ENCODE data around the gene MAML2.

The MAML2 gene

DNA sequence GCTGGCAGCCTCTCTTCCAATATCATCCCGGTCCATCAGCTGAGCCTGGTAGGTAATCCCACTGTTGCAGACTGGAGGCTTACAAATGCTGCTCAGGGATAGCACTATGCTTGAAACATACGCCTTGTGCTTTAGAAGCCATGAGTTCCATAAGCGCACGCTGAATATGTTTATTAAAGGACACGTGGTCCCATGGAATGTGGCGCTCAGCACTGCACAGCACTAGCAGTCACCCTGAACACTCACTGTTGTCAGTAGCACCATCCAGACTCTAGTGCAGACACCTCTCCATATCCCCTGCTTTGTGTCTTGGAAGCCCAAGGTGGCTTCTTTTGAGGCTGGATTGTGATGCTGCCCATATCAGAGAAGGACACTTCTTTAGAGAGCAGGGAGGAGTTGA is 120.9 kb downstream of the MAML2 start:
- peaks cover 11% of the 10 kb centered on the region for H3K36me3 Mint-ChIP-seq
- peaks cover 85% of the 10 kb centered on the region for H3K4me1 Mint-ChIP-seq (ENCODE audit: low read depth)
- H3K4me3 Mint-ChIP-seq, result peak overlapping the region; percentile 14

GRCh38 chr11:96221244-96222070 is 121.5 kb downstream of the MAML2 start:
- Mint-ChIP-seq H3K27ac (peak overlapping the region; percentile 89), H3K4me3 (peak overlapping the region; percentile 14), H3K4me1 (ENCODE audit: low read depth) (peaks cover 87% of the 10 kb centered on the region), H3K27me3 (no peaks in the 10 kb centered on the region), H3K9me3 (ENCODE audit: low read depth) (no peaks in the 10 kb centered on the region), H3K36me3 (peaks cover 11% of the 10 kb centered on the region)

More for the DNA sequence above, 120.9 kb downstream of the MAML2 start:
- Mint-ChIP-seq H3K27ac (peak overlapping the region; percentile 89), H3K9me3 (ENCODE audit: low read depth) (no peaks in the 10 kb centered on the region), H3K27me3 (no peaks in the 10 kb centered on the region)

DNA sequence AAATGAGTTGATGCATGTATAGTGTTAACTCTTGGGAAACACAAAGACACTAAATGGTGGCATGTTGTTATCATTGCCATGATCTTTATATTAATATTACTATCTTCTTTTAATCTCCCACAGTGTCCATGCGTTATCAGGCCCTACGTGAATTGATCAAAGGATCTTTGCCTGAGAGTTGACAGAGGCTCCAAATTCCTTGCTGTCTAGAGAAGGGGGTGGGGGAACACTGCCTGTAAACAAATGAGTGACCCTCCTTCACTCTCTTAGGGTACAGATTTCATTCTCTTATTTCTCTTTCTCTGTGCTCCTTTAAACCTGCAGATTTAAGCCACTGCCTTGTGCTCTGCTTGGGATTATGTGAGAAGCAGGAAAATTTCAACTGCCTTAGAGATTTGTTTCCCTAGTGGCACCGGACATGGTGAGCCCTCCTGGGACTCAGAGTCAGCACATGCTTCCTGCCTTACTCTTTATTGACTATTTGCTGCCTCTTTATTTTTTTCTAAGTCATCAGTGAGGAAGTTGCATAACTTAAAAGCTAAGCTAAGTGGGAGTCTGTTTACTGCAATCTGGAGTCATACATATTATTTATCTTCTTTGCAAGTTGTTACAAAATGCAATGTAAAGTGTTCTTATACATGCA is 122.9 kb downstream of the MAML2 start:
- Mint-ChIP-seq H3K27me3 (no peaks in the 10 kb centered on the region), H3K4me1 (ENCODE audit: low read depth) (peaks cover 91% of the 10 kb centered on the region), H3K9me3 (ENCODE audit: low read depth) (no peaks in the 10 kb centered on the region), H3K27ac (peak overlapping the region; percentile 95), H3K36me3 (peaks cover 8% of the 10 kb centered on the region), H3K4me3 (peak overlapping the region; percentile 65)

DNA sequence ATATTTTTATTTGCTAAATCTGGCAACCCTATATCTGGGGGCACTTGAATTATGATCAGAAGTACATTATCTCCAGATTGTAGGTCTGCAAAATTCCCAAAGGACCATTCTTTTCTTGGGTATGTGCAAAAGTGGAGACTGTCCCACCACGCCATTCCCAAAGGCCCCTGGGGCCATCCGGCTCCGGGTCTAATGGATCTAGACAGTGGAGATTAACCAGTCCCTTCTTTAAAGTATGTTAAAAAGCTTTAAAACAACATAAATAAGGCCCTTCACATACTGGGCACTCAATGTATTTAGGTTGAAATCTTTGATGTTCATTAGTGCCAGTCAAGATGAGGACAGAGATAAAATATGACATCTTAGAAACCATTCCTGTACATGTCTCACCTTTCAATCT is 124.1 kb downstream of the MAML2 start:
- Mint-ChIP-seq H3K9me3 (ENCODE audit: low read depth) (no peaks in the 10 kb centered on the region), H3K27ac (peak overlapping the region; percentile 89), H3K27me3 (no peaks in the 10 kb centered on the region), H3K4me3 (no peak overlapping the region), H3K4me1 (ENCODE audit: low read depth) (peaks cover 92% of the 10 kb centered on the region), H3K36me3 (peaks cover 5% of the 10 kb centered on the region)

DNA sequence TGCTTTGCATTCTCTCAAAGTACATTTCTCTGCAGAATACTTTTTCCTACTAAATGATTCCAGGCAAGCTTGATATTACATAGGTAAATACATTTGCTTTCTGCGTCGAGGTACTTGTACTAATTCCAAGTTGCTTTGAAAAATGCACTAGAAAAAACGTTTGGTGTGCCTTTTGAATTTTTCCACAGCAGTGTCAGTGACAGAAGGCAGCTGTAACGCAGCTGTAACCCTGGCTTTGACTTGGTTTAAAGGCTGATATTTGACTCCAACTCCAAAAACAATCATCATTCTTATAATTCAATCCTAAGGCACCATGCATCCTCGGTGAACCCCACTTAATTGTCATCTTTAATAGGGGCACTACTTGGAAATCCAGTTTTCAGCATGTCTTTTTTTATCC is 125.0 kb downstream of the MAML2 start:
- no peak overlapping the region for H3K4me3 Mint-ChIP-seq
- peaks cover 5% of the 10 kb centered on the region for H3K36me3 Mint-ChIP-seq
- no peaks in the 10 kb centered on the region for H3K9me3 Mint-ChIP-seq (ENCODE audit: low read depth)
- H3K27me3 Mint-ChIP-seq, result no peaks in the 10 kb centered on the region
- peak overlapping the region; percentile 93 for H3K27ac Mint-ChIP-seq
- H3K4me1 Mint-ChIP-seq (ENCODE audit: low read depth), result peaks cover 92% of the 10 kb centered on the region

DNA sequence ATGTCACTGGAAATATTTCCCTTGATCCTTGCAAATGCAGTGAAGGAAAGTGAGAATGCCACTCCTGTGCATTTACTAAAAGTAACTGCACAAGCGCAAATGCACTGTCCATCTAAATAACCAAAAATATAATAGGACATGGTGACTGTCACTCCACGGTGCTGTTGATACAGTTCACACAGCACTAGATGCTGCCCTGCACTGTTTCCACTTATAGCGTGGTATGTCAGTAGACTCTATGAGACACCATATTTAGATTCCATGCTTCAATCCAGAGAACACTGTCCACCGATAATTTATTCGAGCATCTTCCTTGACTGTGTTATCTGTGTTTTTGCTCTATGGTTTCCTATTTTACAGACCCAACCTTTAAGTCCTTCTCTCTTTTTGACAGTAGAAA is 125.8 kb downstream of the MAML2 start:
- H3K27ac Mint-ChIP-seq, result peak overlapping the region; percentile 93

GRCh38 chr11:96215826-96216225 is 127.2 kb downstream of the MAML2 start:
- H3K27me3 Mint-ChIP-seq, result no peaks in the 10 kb centered on the region

More for the DNA sequence above, 125.8 kb downstream of the MAML2 start:
- peaks cover 96% of the 10 kb centered on the region for H3K4me1 Mint-ChIP-seq (ENCODE audit: low read depth)
- peaks cover 5% of the 10 kb centered on the region for H3K36me3 Mint-ChIP-seq
- no peak overlapping the region for H3K4me3 Mint-ChIP-seq
- no peaks in the 10 kb centered on the region for H3K9me3 Mint-ChIP-seq (ENCODE audit: low read depth)
- no peaks in the 10 kb centered on the region for H3K27me3 Mint-ChIP-seq

DNA sequence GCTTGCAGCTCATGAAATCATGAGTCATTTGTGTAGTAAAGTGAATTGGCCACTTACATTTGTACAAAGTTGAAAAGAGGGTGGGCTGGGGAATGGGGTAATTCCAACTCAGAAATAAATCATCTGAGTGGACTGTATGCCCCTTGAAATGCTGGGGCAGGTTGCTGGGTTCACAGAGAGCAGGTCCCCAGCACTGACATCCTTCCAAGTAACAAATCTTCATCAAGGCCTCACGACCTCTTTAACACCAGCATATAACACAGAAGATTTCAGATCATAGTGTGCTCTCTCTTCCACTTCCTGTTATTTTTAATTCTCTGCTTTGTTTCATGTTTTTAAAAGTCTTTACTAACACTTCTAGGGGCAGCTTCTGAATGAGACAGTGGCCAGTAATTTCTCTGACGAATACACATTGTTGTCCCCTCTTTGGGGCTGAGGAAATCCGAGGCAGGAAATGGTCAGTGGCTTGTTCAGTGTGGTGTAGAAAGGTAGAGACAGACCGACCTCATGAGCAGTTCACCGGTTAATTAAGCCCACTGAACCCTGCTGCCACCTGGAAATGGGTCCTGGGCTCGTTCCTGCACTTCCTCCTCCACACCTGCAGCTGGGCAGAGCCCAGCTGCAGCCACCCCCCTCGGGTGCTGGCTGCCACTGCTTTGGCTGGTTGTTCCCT is 127.7 kb downstream of the MAML2 start:
- Mint-ChIP-seq H3K36me3 (peaks cover 5% of the 10 kb centered on the region), H3K4me3 (peak overlapping the region; percentile 52), H3K9me3 (ENCODE audit: low read depth) (no peaks in the 10 kb centered on the region), H3K27ac (peak overlapping the region; percentile 93), H3K4me1 (ENCODE audit: low read depth) (peaks cover 94% of the 10 kb centered on the region), H3K27me3 (no peaks in the 10 kb centered on the region)

More at GRCh38 chr11:96215826-96216225, 127.2 kb downstream of the MAML2 start:
- no peaks in the 10 kb centered on the region for H3K9me3 Mint-ChIP-seq (ENCODE audit: low read depth)
- peaks cover 5% of the 10 kb centered on the region for H3K36me3 Mint-ChIP-seq
- peak overlapping the region; percentile 52 for H3K4me3 Mint-ChIP-seq
- peak overlapping the region; percentile 93 for H3K27ac Mint-ChIP-seq
- peaks cover 96% of the 10 kb centered on the region for H3K4me1 Mint-ChIP-seq (ENCODE audit: low read depth)

GRCh38 chr11:96214777-96215109 is 128.3 kb downstream of the MAML2 start:
- no peaks in the 10 kb centered on the region for H3K9me3 Mint-ChIP-seq (ENCODE audit: low read depth)
- peaks cover 91% of the 10 kb centered on the region for H3K4me1 Mint-ChIP-seq (ENCODE audit: low read depth)
- H3K4me3 Mint-ChIP-seq, result peak overlapping the region; percentile 52
- H3K36me3 Mint-ChIP-seq, result peaks cover 2% of the 10 kb centered on the region
- H3K27ac Mint-ChIP-seq, result peak overlapping the region; percentile 93
- H3K27me3 Mint-ChIP-seq, result no peaks in the 10 kb centered on the region

- peaks cover 92% of the 10 kb centered on the region for H3K4me1 Mint-ChIP-seq (ENCODE audit: low read depth)
These were observed 129.5 kb downstream of the MAML2 start for GRCh38 chr11:96213500-96213899.

GRCh38 chr11:96211436-96211835 is 131.6 kb downstream of the MAML2 start:
- peak overlapping the region; percentile 97 for H3K27ac Mint-ChIP-seq
- no peaks in the 10 kb centered on the region for H3K27me3 Mint-ChIP-seq
- H3K4me3 Mint-ChIP-seq, result peak overlapping the region; percentile 77
- peaks cover 2% of the 10 kb centered on the region for H3K36me3 Mint-ChIP-seq
- peaks cover 93% of the 10 kb centered on the region for H3K4me1 Mint-ChIP-seq (ENCODE audit: low read depth)
- H3K9me3 Mint-ChIP-seq (ENCODE audit: low read depth), result no peaks in the 10 kb centered on the region

More at GRCh38 chr11:96213500-96213899, 129.5 kb downstream of the MAML2 start:
- Mint-ChIP-seq H3K27ac (peak overlapping the region; percentile 97), H3K27me3 (no peaks in the 10 kb centered on the region), H3K36me3 (peaks cover 2% of the 10 kb centered on the region), H3K9me3 (ENCODE audit: low read depth) (no peaks in the 10 kb centered on the region), H3K4me3 (no peak overlapping the region)

- Mint-ChIP-seq H3K9me3 (ENCODE audit: low read depth) (no peaks in the 10 kb centered on the region), H3K4me3 (peak overlapping the region; percentile 60), H3K4me1 (ENCODE audit: low read depth) (peaks cover 91% of the 10 kb centered on the region), H3K27me3 (no peaks in the 10 kb centered on the region), H3K36me3 (no peaks in the 10 kb centered on the region), H3K27ac (peak overlapping the region; percentile 95)
These were observed 135.2 kb downstream of the MAML2 start for GRCh38 chr11:96207459-96208449.

DNA sequence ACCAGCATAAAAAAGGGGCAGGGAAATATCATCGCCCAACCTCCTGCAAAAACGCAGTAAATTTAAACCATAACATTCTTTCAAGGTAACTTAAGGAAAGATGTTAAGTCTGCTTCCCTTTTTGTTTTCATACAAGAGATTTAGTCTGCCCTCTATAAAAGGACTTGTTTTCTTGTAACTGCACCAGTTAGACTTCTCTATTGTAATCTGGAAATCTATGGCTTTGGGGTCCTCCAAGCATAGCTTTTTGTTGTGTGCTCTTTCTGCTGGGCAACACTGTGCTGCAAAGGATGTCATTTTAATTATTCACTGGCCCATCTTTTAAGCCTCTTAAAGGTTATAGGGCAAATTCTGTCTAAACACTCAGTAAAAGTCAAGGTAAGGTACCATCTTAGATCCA is 136.0 kb downstream of the MAML2 start:
- H3K36me3 Mint-ChIP-seq, result peaks cover 2% of the 10 kb centered on the region
- H3K27me3 Mint-ChIP-seq, result no peaks in the 10 kb centered on the region
- H3K4me1 Mint-ChIP-seq (ENCODE audit: low read depth), result peaks cover 87% of the 10 kb centered on the region
- H3K4me3 Mint-ChIP-seq, result peak overlapping the region; percentile 51
- H3K27ac Mint-ChIP-seq, result peak overlapping the region; percentile 95
- no peaks in the 10 kb centered on the region for H3K9me3 Mint-ChIP-seq (ENCODE audit: low read depth)

DNA sequence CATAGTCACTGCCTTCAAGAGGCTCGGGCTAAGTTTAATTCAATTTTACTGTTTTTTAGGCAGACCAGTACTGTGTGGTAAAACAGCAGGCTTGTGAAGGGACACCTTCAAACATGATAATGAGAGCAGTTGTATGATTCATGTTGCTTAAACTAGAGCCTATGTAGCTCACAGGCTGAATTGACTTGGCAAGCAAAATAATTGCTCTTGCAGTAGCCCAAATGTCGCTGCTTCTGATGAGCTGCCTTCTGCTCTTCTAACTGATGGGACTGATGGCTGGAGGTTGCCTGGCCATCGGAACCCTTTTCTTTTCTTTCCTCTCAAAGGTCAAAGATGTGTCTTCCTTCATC is 137.6 kb downstream of the MAML2 start:
- Mint-ChIP-seq H3K9me3 (ENCODE audit: low read depth) (no peaks in the 10 kb centered on the region), H3K27ac (peak overlapping the region; percentile 95), H3K36me3 (peaks cover 11% of the 10 kb centered on the region), H3K4me1 (ENCODE audit: low read depth) (peaks cover 84% of the 10 kb centered on the region), H3K4me3 (peak overlapping the region; percentile 76), H3K27me3 (no peaks in the 10 kb centered on the region)

Measured in activated naive CD8-positive, alpha-beta T cell (primary cell).